GM12874 (cell line): ENCODE data around the gene PPP1R7.

Experiments used
- TF ChIP-seq, protein P1 (sequence below): IDR thresholded peaks from 2 replicates; pipeline ENCODE4 v1.5.1; 2011; ENCODE audit warnings: low read depth, mild to moderate bottlenecking, control low read depth, low read length, moderate library complexity; ENCODE audit not compliant: insufficient read depth

Gene PPP1R7

GRCh38 chr2:241205086-241205485 is 54.8 kb downstream of the PPP1R7 start:
- TF ChIP-seq, protein P1, sequence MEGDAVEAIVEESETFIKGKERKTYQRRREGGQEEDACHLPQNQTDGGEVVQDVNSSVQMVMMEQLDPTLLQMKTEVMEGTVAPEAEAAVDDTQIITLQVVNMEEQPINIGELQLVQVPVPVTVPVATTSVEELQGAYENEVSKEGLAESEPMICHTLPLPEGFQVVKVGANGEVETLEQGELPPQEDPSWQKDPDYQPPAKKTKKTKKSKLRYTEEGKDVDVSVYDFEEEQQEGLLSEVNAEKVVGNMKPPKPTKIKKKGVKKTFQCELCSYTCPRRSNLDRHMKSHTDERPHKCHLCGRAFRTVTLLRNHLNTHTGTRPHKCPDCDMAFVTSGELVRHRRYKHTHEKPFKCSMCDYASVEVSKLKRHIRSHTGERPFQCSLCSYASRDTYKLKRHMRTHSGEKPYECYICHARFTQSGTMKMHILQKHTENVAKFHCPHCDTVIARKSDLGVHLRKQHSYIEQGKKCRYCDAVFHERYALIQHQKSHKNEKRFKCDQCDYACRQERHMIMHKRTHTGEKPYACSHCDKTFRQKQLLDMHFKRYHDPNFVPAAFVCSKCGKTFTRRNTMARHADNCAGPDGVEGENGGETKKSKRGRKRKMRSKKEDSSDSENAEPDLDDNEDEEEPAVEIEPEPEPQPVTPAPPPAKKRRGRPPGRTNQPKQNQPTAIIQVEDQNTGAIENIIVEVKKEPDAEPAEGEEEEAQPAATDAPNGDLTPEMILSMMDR = no peak

DNA sequence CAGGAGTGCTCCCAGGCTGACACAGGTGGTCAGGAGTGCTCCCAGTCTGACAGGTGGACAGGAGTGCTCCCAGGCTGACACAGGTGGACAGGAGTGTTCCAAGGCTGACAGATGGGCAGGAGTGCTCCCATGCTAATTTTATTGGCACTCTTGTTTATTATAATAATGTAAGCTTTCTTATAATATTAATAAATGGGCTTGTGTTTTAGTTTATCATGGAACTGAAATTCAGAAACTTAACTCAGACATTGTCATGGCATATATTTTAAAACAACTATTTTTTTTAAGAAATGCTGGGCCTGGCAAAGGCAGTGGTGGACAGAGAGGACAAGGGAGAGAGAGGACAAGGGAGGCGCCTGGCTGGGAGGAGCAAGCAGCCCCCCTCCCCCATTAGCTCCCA is 56.9 kb downstream of the PPP1R7 start:
- TF ChIP-seq, protein P1 = no peak

- TF ChIP-seq, protein P1 = no peak
These were observed 57.4 kb downstream of the PPP1R7 start for GRCh38 chr2:241207641-241208040.

- TF ChIP-seq, protein P1 = no peak
These were observed 57.8 kb downstream of the PPP1R7 start for GRCh38 chr2:241208058-241208457.

GRCh38 chr2:241209271-241209670 is 59.0 kb downstream of the PPP1R7 start:
- TF ChIP-seq, protein P1 = no peak

DNA sequence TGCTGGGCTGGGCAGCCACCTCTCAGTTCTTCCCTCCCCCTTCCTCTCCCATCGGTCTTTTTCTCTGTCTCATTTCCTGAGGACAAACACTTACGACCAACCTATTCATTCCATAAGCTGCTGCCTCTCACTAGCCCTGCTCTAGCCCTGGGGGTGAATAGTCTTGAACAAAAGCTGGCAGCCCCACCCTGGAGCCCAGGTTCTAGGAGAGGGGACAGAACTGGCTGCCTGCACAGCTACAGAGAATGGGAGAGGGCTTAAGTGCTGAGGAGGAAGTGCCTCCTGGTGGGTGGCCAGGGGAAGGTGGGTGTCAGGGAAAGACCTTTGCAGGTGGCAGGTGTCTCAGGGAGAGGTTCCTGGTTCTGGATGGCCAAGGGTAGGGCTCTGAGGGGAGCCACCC is 61.0 kb downstream of the PPP1R7 start:
- TF ChIP-seq, protein P1 = no peak

DNA sequence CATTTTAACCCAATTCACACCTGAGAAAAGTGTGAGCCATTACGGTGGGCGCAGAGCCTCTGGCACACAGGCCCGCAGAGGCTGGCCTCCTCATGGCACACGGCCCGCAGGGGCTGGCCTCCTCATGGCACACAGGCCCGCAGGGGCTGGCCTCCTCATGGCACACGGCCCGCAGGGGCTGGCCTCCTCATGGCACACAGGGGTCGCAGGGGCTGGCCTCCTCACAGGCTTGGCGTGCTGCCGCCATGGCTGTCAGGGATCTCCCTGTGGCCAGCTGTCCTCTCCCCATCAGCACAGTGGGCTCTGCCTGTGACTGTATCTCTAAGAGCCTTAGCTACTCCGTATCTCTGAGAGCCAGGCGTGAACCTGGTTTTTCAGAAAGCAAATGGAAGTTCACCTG is 62.8 kb downstream of the PPP1R7 start:
- TF ChIP-seq, protein P1 = no peak

- TF ChIP-seq, protein P1 = no peak
These were observed 63.3 kb downstream of the PPP1R7 start for GRCh38 chr2:241213567-241213966.
